Ureter (tissue), 1 donor: ENCODE data around the gene COL16A1. TPM values are rescaled to one million over a fixed set of nuclear protein-coding genes. Genes with fewer than 3 reads are reported as not detected.

Experiments used
- DNase-seq: peaks from one replicate; pipeline ENCODE4 v3.0.0-alpha.2; 2020; ENCODE audit warnings: low spot score
- total RNA-seq: library from RNA; stranded (reverse); gene quantifications from one replicate; pipeline ENCODE4 v1.2.4, GENCODE V29; 2023
- donor health status: DM: yes; HTN: yes; CAD: no.

COL16A1 gene
- total RNA-seq, 1 donor from 2014 or later = 110 TPM

DNA sequence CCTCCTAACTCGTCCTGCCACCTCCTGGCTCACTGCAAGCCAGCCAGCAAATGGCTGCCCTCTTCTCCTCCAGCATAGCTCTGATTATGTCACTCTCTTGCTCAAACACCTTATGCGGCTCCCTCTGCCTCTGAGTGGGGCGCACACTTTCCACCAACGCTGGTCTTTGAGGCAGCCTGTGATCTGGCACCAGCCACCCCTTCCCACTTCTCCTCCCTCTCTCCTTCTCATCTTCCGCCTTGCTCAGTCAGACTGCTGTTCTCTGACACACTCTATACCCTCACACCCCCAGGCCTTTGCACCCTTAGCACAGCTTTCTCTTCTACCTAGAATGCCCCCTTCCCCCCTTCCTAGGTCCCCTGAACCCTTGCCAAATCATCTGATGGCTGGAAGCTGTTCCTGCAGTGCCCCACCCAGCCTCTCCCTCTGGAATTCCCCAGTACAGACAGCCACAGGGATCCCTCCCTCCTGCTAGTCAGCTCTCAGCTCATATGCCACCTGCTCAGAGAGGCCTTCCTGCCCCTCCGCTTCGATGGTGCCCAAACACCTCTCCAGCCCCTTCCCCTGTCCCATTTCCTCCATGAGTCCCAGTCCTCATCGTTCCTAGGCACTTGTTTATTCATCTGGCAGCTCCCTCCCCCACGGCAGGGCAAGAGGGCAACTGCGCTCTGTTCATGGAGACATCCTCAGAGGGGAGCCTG is 37.4 kb downstream of the COL16A1 start:
- DNase-seq = peak; percentile 74

GRCh38 chr1:31665234-31665878 is 38.5 kb downstream of the COL16A1 start:
- no peak for DNase-seq

GRCh38 chr1:31664528-31664927 is 39.3 kb downstream of the COL16A1 start:
- no peak for DNase-seq

DNA sequence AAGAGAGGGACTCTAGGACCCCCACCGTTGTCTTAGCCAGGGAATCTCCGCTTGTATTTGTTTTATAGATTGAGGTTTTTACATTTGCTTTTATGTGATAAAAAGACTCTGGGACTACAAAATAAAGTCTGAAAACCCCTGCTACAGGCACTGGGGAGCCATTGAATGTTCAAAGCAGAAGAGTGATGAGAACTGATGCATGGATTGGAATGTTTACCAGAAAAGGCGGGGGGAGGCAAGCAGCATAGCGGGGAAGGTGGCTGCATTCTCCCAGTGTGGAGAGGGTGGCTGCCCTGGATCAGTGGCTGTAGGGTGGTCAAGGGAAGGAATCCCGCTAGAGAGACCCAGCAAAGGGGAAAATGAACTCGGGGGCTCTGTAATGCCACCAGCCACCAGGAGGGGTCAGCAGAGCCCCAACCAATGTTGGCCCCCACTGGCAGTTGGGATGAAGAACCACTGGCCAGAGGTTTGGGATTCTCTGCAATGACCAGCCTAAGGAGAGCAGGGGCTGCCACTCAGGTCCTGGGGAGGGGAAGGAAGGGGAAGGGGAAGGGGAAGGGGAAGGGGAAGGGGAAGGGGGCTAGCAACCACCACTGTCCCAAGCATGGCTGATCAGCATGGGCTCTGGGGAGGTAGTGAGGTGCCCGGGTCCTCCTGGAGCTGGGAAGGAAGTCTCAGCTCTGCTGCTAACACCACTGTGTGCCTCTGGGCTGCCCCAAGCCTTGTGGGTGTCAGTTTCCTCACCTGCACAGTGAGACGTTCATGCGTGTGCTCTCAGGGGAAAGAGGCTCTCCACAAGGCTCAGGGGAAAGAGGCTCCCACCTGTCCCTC is 40.0 kb downstream of the COL16A1 start:
- DNase-seq = no peak

DNA sequence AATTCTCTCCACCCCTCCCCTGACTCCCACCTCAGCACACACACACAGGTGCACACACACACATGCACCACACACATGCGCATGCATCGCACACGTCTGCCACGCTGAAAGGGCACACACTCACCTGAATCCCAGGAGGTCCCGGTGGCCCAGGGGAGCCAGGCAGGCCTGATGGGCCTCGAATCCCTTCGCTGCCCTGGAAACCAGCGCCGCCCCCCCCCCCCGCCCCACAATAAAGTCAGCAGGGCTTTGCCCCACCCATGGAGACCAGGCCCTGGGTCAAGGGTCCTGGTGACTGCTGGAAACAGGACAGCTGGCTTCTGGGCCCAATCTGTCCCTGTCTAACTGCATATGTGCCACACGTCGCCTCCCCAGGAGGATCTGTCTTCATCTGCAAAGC is 41.4 kb downstream of the COL16A1 start:
- no peak for DNase-seq

GRCh38 chr1:31661856-31662255 is 42.0 kb downstream of the COL16A1 start:
- DNase-seq = no peak

DNA sequence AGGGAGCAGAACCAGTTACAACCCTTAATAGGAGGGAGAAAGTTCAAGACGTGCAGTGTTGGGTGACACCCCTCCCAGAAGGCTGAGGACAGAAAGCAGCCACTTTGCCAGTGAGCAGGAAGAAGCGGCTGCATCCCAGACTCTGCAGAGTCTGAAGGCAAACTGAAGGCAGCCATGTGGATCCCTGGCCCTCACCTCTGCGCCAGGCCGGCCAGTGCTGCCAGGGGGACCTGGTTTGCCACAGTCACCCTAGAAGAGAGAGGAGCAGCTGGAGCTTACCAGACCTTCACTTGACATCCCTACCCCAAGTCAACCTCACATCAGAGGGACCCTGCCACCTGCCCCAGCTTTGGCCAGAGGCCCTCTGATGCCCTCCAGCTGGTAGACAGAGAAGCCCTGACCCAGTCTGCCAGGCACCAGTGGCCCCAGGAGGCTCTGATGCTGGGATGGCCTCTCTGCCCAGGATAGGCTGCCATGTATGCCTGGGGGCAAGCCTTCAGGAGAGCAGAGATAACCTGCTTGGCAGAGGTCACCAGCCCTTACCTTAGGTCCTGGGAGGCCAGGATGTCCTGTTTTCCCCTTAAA is 42.9 kb downstream of the COL16A1 start:
- no peak for DNase-seq

DNA sequence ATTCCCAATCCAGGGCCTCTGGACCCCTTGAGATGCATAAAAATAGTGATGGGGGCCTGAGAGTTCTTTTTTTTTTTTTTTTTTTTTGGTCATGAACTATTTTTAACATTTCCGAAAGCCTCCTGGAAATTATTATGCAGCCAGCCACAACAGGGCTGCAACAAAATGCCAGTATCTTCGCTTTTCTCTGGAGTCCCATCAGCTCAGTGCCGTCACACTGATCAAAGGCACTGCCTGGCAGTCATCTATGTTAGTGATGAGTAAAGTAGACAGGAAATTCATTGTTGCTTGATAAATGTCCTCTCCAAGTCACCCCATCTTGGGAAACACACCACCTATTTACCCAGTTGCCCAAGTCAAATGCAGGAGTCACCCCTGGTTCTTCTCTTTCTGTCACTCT is 43.9 kb downstream of the COL16A1 start:
- no peak for DNase-seq

GRCh38 chr1:31658721-31659120 is 45.1 kb downstream of the COL16A1 start:
- DNase-seq = no peak

- DNase-seq = no peak
Measured at GRCh38 chr1:31657972-31658510, 45.8 kb downstream of the COL16A1 start.

DNA sequence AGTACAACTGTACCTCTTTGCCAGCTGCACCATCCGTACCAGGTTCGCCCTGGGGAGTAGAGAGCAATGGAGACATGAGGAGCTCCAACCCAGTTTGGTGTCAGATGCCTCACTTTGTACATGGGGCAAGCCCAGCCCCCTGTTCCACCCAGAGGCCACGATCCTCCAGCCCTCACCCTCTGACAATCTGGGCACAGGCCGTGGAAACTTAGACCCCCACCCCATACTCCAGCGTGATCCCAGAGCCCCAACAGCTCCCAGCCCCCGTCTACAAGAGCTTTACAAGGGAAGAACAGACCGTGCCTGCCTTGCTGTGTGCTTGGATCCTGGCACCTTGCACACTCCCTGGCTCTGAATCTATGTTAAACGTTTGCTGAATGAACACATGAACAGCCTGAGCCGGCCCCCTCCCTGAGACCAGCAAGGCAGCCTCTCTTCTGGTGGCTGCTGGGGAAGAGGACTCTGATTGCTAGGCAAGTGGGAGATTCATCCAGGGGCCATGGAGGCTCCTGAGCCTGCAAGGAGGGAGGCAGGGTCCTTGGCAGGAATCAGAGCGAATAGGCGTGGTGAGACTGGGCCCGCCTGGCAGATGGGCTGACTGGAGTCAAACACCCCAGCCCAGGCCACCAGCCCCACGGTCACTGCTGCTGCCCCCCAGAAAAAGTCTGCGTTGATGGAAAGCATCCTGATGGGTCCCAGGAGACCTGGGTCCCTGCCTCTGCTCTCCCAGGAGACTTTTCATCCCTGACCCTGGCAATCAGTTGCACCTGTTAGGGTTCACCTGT is 46.6 kb downstream of the COL16A1 start:
- DNase-seq = no peak

DNA sequence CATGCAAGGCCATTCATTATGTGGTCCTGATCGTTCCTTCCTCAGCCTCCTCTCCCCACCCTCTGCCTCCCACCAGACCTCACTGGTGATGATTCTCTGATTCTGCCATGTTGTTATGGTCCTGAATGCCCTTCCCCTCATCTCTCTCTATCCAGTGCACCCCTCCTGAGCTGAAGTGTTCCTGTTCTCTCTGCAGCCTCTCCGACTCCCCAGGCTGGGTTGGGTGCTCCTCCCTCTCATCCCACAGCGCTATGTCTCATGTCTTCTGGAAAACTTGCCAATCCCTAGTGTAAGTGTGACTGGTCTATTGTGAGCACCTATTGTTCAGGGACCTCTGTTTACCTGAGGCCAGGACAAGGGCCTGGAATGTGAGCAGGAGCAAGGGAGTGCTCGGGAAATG is 48.1 kb downstream of the COL16A1 start:
- no peak for DNase-seq

DNA sequence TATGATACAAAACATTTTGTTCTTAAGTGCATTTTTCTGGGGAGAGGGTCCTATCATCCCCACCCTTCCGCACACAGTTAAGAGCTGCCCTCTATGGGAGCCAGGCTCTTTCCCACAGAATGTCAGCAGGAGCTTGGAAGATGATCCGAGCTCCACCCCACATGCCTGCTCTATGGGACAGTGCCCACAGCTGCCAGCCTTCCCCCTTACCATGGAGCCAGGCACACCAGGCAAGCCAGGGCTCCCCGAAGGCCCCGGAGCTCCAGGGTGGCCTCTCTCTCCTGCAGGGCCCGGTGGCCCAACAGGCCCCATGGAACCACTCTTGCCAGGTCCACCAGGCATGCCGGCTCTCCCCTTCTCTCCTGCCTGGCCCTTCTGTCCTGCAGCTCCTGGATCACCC is 48.7 kb downstream of the COL16A1 start:
- DNase-seq = no peak

DNA sequence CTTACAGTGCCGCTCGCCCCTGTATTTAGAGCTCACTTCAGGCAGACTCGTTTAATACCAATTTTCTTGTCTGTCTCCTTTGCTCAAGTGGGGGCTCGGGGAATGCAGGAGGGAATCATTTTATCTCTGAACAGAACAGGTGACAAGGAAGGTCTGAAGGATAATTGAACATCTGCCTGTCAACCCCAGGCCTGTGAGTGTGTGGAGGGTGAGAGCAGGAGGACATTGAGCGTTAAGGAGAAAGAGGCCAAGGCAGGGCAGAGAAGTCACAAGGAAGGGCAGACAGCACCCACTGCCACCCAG is 49.4 kb downstream of the COL16A1 start:
- DNase-seq = no peak

DNA sequence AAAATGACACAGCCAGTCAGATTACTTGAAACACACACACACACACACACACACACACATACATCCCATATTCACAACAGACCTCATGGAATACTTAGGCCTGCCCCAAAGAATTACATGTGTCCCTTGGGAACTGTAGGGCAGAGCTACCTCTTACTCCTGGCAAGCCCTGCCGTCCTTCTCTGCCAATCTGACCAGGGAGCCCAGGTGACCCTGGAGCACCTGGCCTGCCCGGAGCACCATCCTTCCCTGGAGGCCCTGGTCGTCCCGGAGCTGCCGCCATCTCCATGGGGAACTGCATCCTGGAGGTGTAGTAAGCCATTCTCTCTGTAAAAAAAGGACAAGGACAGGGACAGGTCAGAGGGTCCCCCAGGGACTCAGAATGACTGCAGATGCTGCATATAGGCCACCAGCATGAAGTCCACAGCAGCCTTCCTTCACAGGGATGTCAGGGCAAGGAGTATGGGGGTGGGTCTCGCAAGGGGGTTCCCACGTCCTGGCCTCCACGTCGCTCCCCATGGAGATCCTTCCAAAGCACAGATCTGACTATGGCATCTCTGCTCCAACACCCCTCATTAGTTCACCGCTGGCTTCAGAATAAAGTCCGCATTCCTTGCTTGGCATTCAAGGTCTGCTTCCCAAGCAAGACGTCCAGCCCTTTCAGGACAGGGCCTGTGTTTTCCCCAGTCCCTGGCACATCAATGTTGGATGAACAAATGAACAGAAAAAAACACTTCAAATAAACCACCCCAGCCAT is 49.9 kb downstream of the COL16A1 start:
- DNase-seq = no peak

DNA sequence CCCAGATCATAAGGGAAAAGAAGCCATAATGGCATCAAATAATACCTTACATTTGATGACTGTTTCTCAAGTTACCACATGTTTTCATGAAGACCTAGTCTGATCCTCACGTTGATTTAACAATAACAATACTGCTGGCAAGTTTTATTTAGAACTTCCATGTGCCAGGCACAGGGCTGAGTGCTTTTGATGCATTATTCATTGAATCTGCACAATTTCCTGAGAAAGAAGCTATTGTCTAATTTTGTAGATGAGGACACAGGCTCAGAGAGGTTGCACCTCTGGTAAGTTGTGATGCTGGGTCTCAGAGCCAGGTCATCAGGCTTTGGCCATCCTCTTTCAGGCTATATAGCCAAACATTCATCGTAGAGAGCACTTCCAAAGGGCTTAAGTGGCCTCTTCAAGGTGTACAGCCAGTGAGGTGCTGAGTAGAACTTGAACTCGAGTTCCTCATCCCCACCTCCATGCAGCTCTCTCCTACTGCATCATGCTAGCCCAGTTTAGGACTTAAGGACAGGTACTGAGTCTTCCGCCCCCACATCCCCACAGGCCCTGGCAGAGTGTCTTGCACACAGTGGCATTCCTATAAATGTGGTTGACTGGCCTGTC is 50.8 kb downstream of the COL16A1 start:
- no peak for DNase-seq

DNA sequence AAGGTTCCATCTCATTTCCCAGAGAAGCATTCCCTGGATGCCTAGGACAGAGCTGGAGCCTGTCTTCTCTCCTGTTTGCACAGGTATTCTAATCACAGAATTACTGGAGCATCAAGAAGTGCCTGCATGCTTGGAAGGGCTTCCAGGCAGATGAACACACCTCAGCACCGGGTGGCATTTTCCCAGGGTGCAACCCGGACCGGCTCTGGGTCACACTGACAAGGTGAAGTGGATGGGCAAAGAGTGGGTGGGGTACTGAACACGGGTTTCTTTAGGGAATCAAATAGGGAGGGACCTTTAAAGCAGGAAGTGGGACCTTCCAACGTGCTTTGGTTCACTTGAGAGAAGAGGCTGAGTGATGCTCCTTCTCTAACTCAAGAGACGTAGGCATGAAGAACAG is 52.1 kb downstream of the COL16A1 start:
- no peak for DNase-seq

DNA sequence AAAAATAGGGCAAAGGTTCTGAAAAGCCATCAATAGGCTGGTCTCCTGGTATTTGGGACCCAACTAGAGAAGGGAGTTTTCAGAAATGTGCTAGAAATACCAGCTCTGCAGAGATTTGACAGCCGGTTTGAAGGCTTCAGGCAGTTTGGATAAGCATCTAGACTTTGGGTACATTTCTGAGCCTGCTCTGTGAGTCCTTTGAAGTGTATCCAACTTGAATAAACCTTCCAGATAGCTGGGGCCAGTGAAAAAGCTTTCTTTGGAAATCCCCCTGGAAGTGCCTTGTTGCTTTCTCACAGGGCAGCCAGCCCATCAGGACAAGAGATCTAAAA is 52.8 kb downstream of the COL16A1 start:
- no peak for DNase-seq

DNA sequence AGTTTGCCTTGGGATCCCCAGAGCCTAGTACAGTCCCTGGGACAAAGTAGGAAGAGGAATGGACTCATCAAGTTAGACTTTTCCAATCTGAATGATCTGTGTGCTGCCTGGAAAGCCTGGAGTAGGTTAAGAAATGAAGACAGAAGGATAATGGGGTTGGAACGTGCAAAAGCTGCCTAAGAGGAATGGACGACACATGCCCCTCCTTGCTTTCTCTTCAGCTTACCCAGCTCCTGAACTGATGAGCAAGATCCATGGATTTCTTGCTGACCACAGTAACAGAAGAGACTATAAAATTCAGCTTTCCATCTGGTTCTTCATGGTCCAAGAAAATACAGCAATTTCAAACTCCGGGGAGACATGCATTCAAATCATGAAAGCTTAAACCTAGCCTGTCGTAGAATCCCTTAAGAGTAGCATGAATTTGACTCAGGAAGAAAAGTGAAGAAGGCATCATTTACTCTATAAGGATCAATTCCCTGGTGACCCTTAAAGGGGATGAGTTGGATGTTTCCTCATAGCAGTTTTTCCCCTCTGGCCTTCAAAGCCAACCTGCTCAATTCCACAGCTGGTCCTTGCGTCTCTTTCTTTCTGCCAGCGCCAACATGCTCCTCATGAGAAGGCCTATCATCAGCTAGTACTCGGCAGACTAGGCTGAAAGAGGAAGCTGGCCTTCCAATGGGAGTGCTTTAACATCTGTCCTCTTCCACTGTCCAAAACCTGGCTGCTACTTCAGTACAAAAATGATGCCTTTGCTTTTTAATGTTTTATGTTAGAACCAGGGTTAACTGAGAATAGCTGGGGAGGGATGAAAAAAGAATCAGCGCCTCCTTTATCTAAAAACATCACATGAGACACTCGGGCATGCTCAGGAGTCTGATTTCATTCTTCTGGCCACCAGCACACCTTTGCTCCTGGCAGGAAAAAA is 53.4 kb downstream of the COL16A1 start:
- DNase-seq = no peak
